ENCODE data around the gene AKNA.

AKNA gene

DNA sequence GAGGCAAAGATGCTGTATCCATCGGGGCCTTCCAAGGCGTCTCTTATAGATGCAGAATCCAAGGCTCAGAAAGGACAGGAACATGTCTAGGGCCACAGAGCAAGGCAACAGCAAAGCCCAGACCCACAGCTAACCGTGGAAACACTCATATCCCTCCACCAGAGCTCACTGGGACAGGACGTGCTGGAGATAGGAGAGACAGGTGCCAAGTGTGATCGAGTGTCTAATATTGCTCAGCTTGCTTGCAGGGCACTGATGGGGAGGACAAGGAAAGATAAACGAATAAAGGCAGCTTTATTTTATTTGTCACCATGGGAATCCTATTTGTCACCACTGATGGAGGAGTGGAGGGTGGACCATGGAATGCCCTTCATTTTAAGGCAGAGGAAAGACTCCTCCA, 44.0 kb upstream of the AKNA start:
- H3K4me3 ChIP-seq (ENCODE audit: low read depth, low read length) = no peak overlapping the region
- no peak for DNase-seq (ENCODE audit: low read depth)
- TF ChIP-seq, protein P1, sequence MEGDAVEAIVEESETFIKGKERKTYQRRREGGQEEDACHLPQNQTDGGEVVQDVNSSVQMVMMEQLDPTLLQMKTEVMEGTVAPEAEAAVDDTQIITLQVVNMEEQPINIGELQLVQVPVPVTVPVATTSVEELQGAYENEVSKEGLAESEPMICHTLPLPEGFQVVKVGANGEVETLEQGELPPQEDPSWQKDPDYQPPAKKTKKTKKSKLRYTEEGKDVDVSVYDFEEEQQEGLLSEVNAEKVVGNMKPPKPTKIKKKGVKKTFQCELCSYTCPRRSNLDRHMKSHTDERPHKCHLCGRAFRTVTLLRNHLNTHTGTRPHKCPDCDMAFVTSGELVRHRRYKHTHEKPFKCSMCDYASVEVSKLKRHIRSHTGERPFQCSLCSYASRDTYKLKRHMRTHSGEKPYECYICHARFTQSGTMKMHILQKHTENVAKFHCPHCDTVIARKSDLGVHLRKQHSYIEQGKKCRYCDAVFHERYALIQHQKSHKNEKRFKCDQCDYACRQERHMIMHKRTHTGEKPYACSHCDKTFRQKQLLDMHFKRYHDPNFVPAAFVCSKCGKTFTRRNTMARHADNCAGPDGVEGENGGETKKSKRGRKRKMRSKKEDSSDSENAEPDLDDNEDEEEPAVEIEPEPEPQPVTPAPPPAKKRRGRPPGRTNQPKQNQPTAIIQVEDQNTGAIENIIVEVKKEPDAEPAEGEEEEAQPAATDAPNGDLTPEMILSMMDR (IDR thresholded peaks at IDR 0.05; ENCODE audit: insufficient read depth, low read depth, low read length, missing control alignments) = no peak

DNA sequence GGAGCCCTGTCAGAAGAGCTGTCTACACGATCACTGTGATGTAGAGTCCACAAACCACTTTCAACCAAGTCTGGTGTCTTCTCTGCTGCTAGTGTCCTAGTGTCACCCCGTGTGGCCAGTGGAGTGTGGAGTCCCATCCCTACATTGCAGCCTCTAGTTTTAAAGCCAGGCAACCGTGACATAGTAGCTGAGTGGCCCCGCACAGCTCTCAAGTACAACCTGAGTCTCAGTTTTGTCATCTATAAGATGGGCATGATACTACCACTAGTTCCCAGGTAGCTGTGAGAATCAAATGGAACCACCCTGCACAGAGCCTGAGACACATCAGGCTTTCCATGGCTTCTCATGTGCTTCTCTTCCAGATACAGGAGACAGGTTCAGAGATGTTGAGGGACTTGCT, 43.2 kb upstream of the AKNA start:
- TF ChIP-seq, protein P1 (IDR thresholded peaks at IDR 0.05; ENCODE audit: insufficient read depth, low read depth, low read length, missing control alignments) = no peak
- DNase-seq (ENCODE audit: low read depth) = no peak
- H3K4me3 ChIP-seq (ENCODE audit: low read depth, low read length) = no peak overlapping the region

DNA sequence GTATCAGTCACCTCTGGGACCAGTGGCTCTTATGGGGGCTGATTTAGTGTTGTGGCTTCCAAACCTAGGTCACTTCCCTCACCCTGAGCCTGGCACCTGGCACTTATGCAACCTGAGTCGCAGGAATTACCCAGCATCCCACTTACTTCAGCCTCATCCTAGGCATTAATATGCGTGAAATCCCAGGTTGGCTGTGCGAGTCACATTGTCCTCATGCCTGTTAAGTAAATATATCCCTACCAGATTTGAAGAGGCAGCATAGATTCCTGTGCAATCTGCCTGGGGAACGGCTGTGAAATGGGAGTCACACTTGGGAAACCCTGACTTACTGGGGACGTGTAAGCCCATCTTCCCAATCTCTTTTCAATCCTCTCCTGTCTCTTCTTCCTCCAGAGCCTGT, 42.7 kb upstream of the AKNA start:
- no peak for DNase-seq (ENCODE audit: low read depth)
- H3K4me3 ChIP-seq (ENCODE audit: low read depth, low read length) = no peak overlapping the region
- TF ChIP-seq, protein P1 (IDR thresholded peaks at IDR 0.05; ENCODE audit: insufficient read depth, low read depth, low read length, missing control alignments) = no peak

DNA sequence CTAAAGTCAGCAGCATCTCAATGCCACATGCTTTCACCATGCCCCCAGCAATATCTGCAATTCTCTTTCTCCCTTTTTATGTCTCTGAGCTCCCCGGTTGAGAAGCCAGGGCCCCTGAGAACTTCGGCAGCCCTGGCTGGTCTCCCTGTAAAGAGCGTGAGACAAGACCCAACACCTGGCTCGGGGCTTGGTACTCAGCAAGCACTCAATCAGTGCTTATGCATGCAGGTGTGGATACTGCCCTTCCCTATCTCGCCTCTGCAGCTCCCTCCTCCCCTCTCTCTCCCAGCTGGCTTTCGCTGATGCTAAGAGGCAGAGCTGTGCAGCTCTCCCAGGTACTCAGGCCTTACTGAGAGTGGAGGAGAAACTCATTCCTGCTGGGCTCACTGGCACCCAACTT, 41.7 kb upstream of the AKNA start:
- DNase-seq (ENCODE audit: low read depth) = no peak
- no peak overlapping the region for H3K4me3 ChIP-seq (ENCODE audit: low read depth, low read length)
- TF ChIP-seq, protein P1 (IDR thresholded peaks at IDR 0.05; ENCODE audit: insufficient read depth, low read depth, low read length, missing control alignments) = no peak

DNA sequence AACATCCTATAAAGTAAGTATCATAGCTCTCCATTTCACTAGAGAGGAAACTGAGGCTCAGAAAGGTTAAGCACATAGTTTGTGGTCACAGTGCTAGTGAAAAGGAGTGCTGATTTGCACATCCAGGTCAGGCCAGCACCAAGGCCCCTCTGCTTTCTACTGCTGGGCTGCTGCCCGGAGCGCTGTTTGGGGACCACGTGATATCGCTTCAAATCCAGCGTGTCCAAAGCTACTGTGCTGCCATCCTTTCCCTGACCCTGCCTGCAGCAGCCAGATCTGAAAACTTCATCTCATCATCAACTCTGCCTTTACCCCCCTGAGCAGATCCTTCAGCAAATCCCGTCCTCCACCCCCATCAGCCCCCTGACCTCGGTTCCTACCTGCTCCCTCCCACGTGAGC, 40.7 kb upstream of the AKNA start:
- TF ChIP-seq, protein P1 (IDR thresholded peaks at IDR 0.05; ENCODE audit: insufficient read depth, low read depth, low read length, missing control alignments) = no peak
- H3K4me3 ChIP-seq (ENCODE audit: low read depth, low read length) = no peak overlapping the region
- DNase-seq (ENCODE audit: low read depth) = no peak

DNA sequence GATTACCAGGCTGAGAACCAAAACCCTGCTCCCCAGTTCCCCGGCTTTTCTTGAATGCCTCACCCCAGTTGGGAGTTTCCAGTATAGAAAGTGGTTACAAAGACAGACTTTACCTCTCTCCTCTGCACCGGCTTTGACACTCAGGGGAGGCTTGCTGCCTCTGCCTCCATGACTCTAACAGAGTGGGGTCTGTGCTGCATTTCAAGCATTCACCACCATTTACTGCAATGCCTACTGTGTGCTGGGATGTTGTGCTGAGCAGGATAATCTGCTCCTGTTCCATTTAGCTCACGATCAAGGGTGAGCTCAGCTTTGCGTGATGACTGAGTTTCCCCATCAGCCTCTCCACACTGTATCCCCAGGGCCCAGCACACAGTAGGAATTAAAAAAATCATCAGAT, 39.9 kb upstream of the AKNA start:
- no peak overlapping the region for H3K4me3 ChIP-seq (ENCODE audit: low read depth, low read length)
- no peak for DNase-seq (ENCODE audit: low read depth)
- TF ChIP-seq, protein P1 (IDR thresholded peaks at IDR 0.05; ENCODE audit: insufficient read depth, low read depth, low read length, missing control alignments) = no peak

DNA sequence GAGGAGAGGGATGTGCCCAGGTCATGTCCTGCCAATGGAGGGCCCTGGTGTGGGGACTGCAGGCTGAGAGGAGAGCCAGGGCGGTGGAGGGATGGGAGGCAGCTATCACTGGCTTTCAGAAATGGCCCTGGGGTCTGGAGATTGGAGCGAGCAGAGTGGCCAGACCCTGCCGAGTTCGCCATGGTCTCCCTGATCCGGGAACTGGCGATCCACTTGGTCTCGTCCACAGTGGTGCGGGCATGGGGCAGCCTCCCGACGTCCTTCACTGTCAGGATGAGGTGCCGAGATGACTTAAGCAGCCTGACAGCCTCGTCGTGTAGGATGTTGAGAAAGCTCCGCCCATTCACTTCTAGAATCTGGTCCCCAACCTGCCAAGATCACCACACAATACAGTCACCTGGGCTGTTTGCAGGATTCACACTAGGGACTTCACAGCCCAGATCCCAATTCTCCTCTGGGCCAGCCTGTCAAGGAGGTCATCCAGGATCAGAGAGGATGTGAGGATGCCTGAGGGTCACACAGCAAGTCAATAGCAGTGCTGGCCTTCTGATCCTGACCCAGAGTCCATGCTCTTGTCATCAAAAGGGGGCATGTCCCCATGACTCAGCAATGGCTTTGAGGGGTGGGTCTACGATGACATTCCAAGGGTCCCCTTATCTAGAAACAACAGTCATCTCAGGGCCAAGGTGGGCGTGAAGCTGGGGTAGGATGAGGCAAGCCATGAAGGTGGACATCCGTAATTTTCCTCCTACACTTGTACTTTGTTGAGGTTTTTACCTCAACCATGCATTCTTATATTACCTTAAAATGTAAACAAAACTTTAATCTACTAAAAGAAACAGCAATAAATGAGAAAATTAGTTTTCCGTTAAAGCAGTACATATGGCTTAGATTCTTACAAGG, 38.5 kb upstream of the AKNA start:
- no peak for DNase-seq (ENCODE audit: low read depth)
- H3K4me3 ChIP-seq (ENCODE audit: low read depth, low read length) = no peak overlapping the region
- TF ChIP-seq, protein P1 (IDR thresholded peaks at IDR 0.05; ENCODE audit: insufficient read depth, low read depth, low read length, missing control alignments) = no peak

Data from GM12865 (cell line).